ENCODE data around the gene GDAP1L1.
"Not testable (repeated sequence)": the region's sequence is repeated elsewhere in the genome, so short reads cannot be mapped to it uniquely, and the experiment has no call there.

Gene GDAP1L1

DNA sequence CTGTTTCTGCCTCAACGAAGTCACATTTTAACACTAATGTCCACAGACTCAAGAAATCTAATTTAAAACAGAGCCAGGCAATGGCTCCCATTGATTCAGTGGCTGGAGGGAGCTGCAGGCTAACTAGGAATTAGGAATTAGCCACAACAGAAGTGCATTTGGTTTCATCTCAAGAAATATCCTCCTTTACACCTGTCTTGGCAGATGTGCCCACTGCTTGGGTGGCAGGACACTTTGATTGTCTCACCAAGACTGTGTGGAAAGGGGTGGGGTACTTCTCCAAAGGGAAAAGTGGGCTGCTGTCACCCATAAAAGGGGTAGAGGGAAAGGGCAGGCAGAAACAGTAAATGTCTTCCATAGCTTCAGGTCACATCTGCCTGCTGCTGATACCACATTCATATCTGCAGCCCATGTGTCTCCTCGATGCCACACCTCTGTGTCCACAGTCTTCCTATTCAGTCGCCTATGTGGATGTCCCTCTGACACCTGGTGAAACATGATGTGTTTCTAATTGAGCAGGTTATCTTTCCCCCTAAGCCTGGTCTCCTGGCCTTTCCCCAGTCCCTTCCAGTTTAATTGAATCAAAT is 25.6 kb upstream of the GDAP1L1 start:
- DNase-seq: no peak

DNA sequence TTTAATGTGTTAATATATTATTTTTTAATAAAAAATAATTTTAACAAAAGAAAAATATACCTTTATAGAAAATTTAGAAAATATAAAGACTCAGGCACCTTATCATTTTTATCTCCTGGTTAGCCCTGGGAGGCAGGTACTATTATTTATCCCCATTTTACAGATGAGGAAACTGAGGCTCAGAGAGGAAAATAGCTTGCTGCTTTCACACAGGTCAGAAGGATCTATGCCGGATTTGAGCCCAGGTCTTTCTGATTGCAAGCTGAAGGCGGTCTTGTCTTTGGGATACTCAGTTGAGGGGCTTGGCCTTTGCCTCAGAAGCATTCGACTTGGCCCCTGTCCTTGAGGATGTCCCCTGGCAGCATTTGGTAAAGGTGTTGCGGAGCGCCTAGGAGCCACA is 25.1 kb upstream of the GDAP1L1 start:
- DNase-seq: no peak

DNA sequence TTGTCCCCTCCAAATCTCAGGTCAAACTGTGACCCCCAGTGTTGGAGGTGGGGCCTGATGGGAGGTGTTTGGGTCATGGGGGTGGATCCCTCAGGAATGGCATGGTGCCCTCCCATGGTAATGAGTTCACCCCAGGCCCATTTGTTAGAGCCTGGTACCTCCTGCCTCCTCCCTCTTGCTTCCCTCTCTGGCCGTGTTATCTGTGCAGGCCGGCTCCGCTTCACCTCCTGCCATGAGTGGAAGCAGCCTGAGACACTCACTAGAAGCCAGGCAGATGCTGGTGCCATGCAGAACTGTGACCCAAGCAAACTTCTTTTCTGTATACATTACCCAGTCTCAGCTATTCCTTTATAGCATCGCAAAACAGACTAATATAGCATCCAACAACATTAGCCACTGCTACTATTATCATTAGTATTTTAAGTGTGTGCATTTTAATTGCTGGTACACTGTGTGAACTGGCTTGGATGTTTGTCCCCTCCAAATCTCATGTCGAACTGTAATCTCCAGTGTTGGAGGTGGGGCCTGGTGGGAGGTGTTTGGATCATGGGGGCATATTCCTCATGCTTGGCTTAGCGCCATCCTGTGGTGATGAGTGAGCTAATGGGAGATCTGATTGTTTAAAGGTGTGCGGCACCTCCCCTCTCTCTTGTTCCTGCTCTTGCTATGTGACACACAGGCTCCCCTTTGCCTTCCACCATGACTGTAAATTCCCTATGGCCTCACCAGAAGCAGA is 24.3 kb upstream of the GDAP1L1 start:
- DNase-seq: no peak

DNA sequence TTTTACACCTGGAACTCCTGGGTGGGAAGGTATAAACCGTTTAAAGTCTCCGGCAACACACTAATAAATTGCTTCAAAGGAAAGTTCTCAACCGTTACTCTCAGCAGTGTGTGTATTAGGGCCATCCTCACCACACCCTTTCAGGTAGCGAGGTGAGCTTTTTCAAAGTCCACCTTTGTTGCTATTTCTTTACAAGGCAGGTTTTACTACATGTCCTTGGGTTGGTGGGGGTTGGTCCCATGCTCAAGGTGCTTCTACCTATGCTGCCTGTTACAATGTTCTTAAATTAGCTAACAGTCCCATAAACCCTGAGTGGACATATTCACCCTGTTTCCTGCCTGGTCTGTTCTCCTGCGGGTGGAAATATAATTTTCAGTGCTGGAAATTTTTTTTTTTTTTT is 23.4 kb upstream of the GDAP1L1 start:
- DNase-seq: no peak

DNA sequence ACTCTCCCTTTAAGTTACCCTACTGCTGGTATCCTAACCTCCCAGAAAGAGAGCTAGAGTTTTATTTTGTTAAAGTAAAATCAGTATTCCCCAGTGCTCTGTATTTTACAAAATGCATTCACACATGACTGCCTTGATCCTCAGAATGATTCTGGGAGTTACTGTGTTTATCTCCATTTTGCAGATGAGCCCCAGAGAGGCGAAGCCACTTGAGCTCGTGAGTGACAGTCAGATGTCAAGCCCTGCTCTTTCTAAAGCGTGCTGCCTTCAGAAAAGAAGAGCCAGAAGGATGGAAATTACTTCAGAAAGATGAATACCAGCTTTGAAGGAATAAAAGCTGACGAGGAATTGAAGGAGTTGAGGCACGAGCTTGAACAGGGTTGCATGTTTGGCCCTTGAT is 22.5 kb upstream of the GDAP1L1 start:
- no peak for DNase-seq

DNA sequence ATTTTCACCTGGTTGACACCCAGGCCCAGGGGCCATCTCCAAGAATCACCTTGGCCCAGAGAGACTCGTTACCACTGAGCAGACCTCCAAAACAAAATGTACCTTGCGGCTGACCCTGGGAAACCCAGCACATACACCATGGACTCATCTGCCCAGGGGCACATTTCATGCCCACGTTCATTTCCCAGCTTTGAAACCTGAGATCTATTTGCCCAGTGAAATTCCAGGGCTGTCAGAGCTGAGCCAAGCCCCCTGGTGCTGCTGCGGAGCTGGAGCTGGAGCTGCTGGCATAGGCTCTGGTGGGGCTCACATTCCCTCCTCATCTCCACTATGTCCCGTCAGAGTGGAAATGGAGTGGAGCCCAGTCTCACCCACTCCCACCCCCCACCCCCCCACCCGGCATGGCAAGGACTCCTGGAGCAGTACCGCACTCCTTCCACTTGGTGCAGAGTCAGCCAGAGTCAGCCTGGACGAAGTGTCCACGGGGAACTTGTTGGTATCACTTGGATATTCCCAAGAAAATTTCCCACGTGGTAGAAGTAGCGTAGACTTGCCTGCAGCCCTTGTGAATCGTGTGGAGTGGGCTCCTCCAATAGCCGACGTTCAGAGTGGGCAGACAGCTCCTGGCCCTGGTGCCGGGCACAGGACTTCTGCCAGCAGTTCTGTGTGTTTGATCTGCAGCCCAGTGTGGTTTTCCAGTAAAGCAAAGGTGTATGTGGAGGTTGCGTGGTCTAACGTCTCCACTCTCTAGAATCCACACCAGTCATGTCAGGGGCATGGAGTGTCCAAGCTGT is 18.4 kb upstream of the GDAP1L1 start:
- no peak for DNase-seq

DNA sequence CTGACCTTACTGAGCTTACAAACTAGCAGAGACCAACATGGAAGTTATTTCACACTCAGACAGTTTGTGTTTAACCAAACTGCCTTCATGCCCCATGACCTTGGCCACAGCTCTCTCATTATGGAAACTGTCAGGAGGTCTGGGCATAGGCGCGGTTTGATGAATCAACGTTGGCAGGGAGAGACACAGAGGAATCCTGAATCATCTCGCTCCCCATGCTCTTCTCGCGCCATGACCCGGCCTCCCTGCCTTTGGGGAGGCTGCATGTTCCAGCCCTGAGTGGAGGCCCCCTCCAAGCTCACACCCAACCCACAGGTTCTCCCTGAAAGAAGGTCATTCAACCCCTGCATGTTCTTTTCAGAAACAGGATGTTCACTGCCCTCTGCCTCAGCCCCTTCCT is 15.9 kb upstream of the GDAP1L1 start:
- DNase-seq: no peak

DNA sequence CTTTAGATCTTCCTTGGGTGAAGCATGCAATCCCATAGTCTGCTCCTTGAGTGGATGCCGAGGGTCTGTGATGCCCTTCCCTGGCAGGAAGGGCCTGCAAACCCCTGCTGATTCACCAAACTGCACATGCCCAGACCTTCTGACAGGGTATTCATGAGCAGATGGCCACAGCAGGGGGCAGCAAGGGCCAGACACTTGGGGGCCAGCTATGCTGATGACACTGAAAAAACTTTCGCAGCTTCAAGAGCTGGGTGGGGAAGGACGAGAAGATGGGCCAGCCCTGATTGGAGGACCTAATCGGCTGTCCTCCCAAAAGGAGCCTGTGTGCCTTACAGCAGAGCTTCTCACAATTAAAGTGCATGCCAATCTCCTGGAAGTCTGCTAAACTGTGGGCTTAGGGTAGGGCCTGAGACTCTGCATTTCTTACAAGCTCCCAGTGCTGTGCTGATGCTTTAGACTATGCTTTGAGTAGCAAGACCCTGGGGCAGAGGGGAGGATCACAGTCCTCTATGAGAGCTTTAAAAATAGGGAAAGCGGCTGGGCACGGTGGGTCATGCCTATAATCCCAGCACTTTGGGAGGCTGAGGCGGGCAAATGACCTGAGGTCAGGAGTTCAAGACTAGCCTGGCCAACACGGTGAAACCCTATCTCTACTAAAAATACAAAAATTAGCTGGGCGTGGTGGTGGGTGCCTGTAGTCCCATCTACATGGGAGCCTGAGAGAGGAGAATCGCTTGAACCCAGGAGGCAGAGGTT is 15.2 kb upstream of the GDAP1L1 start:
- DNase-seq: no peak

DNA sequence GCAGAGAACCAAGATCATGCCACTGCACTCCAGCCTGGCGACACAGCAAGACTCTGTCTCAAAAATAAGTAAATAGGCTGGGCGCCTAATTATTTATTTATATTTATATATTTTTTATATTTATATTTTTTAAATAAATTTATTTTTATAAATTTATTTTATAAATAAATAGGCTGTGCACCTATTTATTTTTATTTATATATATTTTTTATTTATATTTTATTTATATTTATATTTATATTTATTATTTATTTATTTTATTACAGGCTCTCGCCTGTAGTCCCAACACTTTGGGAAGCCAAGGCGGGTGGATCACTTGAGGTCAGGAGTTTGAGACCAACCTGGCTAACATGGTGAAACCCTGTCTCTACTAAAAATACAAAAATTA is 14.6 kb upstream of the GDAP1L1 start:
- not testable (repeated sequence) for DNase-seq

DNA sequence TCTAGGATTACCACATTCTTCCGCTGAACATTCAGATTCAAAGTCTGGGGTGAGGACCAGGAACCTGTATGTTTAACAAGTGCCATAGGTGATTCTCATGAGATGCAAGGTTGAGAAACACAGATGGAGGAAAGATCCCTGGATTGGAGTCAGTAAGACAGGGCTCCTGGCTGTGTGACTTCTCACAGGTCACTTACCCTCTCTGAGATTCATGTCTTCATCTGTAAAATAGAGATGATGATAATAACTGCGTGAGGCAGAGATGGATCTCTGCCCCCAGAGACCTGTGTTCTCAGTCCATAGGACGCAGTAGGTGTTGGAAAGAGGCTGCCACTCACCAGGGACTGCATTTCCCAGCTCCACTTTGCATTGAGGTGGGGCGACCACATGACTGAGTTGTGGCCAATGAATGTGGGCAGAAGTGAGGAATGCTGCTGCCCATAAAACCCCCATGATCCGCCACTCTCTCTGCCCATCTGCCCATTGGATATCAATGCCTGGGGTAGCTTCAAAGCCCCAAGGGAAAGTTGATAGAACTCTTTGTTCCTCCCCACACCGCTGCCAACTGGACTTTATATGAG is 13.6 kb upstream of the GDAP1L1 start:
- no peak for DNase-seq

DNA sequence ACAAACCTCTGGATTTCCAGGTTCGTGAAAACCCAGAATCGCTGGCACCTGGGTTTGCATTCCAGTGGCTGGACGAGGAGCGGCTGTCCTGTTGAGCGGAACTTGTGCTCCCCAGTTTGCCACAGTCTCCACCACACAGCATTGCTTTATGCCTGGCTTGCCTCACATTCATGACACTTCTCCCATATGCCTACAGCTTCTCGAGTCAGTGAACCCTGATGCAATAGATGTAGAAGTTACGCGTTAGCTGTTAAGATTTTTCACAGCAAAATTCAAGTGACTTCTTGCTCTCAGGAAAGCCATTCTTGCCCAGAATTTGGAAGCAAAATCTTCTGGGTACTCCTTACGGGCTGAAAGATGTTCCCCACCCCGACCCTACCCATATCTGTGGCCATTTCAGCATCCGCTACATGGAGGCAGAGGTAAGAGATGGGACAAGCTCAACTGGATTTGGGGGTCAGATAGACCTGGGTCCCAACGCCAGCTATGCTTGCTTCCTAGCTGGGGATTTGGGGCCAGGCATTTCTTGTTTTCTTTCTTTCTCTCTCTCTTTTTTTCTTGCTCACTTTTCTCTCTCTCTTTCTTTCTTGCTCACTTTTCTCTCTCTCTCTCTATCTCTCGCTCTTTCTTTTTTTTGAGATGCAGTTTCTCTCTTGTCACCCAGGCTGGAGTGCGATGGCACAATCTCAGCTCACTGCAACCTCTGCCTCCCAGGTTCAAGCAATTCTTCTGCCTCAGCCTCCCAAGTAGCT is 12.4 kb upstream of the GDAP1L1 start:
- DNase-seq: no peak

DNA sequence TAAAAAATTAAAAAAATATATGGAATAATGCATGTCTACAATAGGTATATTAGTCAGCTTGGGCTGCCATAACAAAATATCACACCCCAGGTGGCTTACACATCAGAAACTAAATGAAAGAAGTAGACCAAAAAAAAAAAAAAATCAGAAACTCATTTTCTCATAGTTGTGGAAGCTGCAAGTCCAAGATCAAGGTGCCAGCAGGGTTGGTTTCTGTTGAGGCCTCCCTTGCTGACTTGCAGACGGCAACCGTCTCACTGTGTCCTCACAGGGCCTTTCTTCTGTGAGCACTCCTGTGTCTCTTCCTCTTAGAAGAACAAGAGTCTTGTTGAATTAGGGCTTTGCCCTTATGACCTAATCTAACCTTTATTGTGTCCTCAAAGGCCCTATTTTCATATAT is 11.4 kb upstream of the GDAP1L1 start:
- no peak for DNase-seq

DNA sequence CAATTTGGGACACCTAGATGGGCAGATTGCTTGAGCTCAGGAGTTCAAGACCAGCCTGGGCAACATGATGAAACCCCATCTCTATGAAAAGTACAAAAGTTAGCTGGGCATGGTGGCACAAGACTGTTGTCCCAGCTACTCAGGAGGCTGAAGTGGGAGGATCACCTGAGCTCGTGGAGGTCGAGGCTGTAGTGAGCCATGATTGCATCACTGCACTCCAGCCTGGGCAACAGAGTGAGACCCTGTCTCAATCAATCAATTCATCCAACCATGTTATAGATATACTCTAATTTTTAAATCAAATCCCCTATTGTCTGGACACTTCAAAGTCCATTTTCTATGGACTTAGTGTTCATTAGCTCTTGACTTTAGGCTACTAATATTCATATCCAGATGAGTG is 10.3 kb upstream of the GDAP1L1 start:
- not testable (repeated sequence) for DNase-seq

DNA sequence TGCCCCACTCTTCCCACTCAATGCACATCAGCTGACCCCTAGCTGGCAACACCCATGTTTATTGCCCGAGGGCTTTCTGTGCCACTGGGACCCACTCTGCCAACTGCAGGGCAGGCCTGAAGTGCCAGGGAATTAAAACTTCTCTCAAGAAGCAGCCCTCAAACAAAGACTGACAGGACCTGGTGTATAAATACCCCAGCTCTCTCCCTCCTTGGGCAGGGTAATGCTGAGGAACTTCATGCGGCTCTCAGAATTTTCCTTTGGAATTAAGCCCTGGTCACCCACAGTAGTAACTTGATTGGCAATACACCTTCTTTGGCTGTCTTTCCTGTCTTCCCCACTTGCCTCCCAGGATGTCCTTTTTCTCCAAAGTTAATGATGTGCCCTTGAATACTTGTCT is 5.3 kb upstream of the GDAP1L1 start:
- no peak for DNase-seq

DNA sequence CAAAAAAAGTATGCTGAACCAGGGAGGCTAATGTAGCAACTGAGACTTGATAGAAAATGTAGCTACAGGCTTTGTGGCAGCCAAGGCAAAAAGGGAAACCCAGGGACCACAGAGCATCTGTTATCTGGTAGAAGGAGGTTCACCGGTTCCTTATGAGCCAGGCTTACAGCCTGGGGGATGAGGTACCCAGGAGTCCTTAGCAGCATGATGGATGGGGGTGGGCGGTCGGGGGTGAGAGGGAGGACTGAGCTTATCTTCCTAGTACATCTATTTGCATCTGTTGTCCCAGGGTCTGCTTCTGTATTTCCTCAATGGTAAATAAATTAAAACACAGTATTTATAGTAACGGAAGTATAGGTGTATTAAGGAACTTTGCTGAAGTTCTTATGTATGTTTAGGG is 1.1 kb upstream of the GDAP1L1 start:
- no peak for DNase-seq

DNA sequence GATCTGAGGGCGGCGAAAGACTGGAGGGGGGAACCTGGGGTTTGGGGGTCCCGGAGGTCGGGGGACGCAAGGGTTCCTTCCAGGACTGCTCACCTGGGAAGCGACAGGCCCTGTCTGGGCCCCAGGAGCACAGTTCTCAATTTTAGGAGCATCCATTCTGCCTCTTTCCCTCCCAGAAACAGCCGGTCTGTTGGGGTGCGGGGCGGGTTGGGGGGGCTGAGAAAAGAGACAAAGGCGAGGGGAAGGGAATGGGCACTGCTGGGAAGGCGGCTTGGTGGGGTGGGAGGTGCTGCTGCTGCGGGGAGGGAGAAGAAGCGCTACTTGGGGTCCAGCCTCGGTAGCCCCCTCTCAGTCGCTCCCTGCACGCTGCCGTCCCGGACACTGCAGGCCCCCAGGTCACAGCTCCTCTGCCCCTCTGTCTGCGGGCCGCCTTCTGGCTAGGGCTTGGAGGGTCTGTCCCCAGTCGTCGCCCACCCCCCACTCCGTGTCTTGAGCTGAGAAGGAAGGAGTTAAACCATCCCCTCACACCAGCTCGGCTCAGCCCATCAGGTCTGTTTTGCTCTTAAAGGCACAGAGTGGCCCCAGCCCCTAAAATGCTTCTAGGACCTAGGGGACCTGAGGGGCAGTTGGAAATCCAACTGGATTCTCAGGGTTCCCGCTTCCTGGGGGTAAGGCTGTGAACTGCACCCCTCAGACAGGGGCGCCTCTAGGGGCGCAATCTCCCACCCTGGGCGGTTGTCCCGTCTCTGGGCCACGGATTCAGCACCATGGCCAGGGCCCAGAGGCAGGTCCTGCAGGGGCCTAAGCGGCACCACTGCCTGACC is 690 bp downstream of the GDAP1L1 start:
- DNase-seq: no peak

DNA sequence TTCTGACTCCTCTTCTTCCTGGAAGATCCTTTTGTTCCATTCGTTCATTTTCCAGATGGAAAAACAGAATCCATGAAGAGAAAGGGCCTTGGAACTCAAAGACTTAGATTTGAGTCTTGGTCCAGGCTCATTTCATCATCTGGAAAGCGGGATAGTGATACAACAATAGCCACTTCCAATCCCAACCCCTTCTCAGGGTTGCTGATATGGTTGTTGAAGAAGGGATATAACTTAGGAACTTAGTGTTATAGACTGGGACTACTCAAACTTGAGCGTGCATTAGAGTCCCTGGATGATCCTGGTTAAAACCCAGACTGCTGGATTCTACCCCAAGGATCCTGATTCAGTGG is 1.3 kb downstream of the GDAP1L1 start:
- no peak for DNase-seq

DNA sequence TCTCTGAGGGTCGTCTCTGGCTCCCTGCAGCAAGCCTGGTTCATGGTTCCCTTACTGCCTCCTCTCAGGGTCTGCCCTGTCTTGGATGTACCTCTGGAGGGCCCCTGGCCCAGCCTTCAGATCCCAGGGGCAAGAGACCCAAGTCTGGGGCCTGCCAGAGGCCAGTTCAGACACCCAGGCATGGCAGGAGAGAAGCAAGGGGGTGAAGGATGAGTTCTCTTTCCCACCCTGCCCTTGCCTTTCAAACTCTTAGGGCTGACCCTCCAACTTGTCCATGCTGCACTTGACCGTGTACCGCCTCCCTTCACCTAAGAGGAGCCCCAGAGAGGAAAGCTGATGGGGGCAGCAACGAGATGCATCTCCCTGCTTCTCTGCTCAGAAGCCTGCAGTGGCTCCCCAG is 4.2 kb downstream of the GDAP1L1 start:
- DNase-seq: no peak

DNA sequence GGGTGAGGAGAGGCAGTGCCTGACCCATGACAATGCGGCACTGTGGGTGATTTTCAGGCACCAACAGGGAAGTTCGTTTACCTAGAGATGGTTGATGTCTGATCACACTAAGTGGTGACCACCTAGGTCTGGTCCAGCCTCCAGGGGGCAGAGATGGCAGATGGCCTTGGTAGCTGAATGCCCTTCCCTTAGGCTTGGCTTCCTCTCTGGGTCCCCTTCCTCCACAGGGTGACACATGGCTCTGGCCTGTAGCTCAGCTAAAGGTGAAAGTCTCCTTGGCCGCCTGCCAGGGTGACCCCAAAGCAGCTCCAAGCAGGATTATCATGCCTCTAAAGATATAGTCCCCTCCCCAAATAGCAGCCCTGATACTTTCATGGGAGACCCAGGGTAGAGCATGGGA is 6.4 kb downstream of the GDAP1L1 start:
- DNase-seq: no peak

DNA sequence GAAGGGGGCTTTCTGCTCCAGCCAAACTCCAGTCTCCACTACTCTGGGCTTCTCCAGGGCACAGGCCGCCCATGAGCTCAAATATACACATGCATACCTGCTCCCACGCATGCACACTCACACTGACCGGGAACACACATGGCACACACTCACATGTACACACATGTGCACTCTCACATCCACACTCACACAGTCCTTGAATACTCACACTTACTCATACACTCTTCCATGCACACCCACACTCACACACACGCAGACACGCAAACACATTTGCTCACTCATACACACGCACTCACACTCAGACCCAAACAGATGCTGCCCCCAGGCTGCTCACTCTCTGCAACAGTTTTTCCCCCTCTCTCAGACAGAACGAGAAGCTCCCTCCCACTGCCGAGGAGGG is 7.0 kb downstream of the GDAP1L1 start:
- DNase-seq: no peak

DNA sequence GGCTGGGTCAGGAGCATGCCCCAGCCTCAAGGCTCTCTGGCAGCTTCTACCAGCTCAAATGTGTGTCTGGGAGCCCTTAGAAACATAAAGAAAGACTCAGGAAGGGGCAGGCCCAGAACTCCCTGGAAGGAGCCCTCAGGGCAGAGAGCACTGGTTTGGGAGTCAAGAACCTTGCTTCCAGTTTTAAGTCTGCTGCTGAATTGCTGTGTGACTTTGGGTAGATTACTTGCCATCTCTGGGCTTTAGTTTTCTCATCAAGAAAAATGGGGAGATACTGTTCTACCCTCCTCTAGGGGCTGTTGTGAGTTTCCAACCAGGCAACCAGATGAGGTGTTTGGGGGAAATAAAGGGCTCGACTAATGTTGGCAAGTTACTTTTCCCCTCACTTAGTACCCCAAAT is 8.8 kb downstream of the GDAP1L1 start:
- no peak for DNase-seq

DNA sequence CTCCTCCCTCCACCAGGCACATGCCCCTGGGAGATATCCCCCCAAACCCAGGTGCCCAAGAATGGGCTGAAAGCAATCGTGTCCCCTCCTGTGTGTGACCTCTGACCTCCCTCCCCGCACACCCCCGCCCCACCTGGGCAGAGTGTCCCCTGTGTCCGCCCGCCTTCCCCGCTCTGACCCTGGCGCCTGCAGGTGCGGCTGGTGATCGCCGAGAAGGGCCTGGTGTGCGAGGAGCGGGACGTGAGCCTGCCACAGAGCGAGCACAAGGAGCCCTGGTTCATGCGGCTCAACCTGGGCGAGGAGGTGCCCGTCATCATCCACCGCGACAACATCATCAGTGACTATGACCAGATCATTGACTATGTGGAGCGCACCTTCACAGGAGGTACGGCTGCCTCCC is 9.9 kb downstream of the GDAP1L1 start:
- no peak for DNase-seq

Measured in amniotic stem cell (primary cell).